ENCODE data around the gene XK. TPM values are rescaled to one million over a fixed set of nuclear protein-coding genes. Genes with fewer than 3 reads are reported as not detected.

The XK gene
- total RNA-seq, 1 donor from 2014 or later: 1.1 TPM

- Mint-ChIP-seq H3K9me3 (ENCODE audit: low read depth) (peaks cover 8% of the 10 kb centered on the region), H3K27me3 (no peaks in the 10 kb centered on the region), H3K27ac (no peak overlapping the region), H3K36me3 (ENCODE audit: insufficient read depth) (no peaks in the 10 kb centered on the region), H3K4me1 (ENCODE audit: low read depth) (peaks cover 3% of the 10 kb centered on the region), H3K4me3 (ENCODE audit: low read depth) (no peak overlapping the region)
- TF ChIP-seq, protein P1, sequence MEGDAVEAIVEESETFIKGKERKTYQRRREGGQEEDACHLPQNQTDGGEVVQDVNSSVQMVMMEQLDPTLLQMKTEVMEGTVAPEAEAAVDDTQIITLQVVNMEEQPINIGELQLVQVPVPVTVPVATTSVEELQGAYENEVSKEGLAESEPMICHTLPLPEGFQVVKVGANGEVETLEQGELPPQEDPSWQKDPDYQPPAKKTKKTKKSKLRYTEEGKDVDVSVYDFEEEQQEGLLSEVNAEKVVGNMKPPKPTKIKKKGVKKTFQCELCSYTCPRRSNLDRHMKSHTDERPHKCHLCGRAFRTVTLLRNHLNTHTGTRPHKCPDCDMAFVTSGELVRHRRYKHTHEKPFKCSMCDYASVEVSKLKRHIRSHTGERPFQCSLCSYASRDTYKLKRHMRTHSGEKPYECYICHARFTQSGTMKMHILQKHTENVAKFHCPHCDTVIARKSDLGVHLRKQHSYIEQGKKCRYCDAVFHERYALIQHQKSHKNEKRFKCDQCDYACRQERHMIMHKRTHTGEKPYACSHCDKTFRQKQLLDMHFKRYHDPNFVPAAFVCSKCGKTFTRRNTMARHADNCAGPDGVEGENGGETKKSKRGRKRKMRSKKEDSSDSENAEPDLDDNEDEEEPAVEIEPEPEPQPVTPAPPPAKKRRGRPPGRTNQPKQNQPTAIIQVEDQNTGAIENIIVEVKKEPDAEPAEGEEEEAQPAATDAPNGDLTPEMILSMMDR (IDR thresholded peaks at IDR 0.05; ENCODE audit: unreplicated experiment): no peak
- no peak for DNase-seq (ENCODE audit: low spot score, unreplicated experiment)
Measured at GRCh38 chrX:37781081-37781480, 95.5 kb downstream of the XK start.

Other genes with a start within 250 kb of the XK start
- gene LANCL3, start 114.1 kb upstream of the XK start, total RNA-seq: 0.19 and 0.24 TPM in 2 replicates
- 0.27 and 0.41 TPM in 2 replicates for gene CYBB, start 94.3 kb downstream of the XK start, total RNA-seq
- gene DYNLT3, start 161.8 kb downstream of the XK start, total RNA-seq: 26.9 and 28.7 TPM in 2 replicates

All from progenitor cell of endocrine pancreas (in vitro differentiated cells).